ENCODE data around the gene GLI3.

GRCh38 chr7:41954976-41955375 is 282.0 kb downstream of the GLI3 start:
- TF ChIP-seq EZH2 (IDR thresholded peaks at IDR 0.05), result no peak
- no peak for TF ChIP-seq CTCF (IDR thresholded peaks at IDR 0.05)

All from neural progenitor cell (in vitro differentiated cells).